GM12872 (cell line): Measurements from ENCODE around the gene CPXM2.

Experiments used
- TF ChIP-seq, protein P1 (sequence below): IDR thresholded peaks from 3 replicates; pipeline ENCODE4 v1.5.1; 2011; ENCODE audit warnings: low read depth, mild to moderate bottlenecking, low read length, moderate library complexity; ENCODE audit not compliant: insufficient read depth

Gene CPXM2

DNA sequence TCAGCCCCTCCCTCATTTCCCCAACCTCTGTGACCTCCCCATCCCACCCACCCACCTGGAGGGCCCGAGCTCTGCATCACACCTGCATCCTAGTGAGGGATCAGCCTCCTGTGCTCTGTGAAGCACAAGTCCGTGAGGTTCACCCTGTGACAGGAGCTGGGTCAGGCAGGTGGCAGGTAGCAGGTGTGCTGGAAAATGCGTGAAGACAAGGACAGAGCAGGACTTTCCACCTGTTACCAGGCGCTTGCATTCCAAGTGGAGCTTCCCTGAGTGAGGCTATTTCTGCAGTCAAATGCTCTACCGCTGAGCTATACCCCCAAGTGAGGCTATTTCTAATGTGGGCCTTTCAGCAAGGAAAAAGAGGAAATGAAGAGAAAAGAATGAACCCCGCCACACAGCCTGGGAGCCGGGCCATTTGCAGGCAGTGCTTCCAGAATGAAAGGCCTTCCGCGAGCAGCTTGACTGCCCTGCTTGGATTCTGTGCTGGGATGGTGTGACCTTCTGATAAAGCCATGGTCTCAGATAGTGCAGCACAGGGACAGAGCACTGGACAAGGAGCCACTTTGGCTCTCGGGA, 13.3 kb upstream of the CPXM2 start:
- TF ChIP-seq, protein P1, sequence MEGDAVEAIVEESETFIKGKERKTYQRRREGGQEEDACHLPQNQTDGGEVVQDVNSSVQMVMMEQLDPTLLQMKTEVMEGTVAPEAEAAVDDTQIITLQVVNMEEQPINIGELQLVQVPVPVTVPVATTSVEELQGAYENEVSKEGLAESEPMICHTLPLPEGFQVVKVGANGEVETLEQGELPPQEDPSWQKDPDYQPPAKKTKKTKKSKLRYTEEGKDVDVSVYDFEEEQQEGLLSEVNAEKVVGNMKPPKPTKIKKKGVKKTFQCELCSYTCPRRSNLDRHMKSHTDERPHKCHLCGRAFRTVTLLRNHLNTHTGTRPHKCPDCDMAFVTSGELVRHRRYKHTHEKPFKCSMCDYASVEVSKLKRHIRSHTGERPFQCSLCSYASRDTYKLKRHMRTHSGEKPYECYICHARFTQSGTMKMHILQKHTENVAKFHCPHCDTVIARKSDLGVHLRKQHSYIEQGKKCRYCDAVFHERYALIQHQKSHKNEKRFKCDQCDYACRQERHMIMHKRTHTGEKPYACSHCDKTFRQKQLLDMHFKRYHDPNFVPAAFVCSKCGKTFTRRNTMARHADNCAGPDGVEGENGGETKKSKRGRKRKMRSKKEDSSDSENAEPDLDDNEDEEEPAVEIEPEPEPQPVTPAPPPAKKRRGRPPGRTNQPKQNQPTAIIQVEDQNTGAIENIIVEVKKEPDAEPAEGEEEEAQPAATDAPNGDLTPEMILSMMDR, result no peak

DNA sequence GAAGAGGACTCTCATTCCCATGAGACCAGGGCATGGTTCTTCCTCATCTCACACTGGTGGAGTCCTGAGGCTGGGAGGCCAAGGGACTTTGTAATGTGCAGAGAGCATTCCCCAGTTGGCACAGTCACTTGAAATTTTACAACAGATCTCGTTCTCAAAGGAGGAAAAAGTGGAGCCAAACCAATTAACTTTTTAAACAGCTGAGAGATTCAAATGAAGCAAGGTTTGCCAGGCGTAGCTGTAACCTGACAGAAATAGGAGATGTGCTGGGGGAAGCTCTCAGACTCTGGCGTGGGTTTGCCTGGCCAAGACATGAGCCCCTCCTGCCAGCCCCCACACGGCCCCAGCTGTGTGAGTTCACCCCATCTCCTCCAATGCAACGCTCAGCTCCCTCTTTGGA, 12.0 kb upstream of the CPXM2 start:
- TF ChIP-seq, protein P1, result no peak

DNA sequence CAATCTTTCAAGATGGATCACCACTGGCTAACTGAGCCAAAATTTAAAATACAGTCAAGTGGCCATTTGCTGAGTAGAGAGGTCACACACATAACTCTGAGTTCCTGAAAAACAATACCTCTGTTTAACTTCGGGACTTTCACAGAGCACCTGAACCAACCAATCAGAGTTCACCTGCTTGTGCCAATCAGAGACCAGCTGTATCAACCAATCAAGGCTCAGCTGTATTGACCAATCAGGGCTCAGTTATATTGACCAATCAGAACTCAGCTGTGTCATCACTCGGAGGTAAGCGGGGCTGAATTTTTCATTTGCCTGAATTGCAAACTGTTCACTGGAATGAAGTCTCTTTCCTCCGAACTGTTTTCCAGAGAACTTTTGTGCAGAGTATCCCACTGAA, 10.0 kb upstream of the CPXM2 start:
- TF ChIP-seq, protein P1, result no peak

DNA sequence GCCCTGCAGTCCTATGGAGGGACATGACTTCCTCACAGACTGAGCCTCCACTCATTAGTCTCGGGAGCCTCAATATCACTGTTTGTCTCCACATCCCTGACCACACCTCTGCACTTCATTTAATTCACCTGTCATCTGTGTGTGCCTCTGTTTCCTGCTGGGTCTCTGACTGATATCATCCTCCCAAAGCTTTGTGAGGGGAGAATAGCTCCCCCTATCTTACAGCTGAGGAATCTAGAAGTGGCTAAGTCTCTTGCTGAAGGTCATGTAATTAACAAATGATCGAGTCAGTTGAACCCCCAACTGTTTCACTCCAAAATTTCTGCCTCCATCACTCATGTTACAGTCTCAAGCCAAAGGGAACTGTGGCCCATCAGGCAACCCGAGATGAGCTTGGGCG, 5.5 kb upstream of the CPXM2 start:
- TF ChIP-seq, protein P1, result peak; percentile 61

DNA sequence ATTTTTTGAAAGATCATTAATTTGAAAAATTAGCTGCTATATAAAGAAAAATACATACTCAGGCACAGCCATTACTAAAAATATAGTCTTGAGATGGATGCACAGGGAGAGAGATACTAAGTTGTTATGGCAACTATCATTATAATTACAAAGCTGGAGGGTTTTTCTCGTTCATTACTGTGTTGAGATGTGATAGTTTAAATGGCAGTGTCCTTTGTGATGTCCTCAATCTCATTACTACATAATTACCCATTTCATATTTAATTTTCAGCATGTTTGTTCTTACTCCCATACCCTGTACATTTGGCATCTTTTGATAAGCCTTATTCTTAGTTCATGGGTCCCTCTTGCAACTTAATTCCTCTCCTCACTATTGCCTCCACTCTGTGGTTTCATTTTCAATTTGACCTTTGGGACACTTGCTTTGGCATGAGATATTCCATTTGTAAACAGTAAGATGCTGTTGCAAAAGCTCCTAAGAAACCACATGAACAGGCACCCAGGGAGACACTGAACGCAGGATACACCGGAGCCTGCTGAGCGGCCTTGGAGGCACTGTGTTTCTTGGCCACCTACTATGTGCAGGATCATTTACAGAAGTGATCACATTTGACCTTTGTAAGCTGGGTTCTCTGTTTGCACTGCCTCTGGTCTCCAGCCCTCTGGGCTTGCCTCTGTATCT, 4.8 kb upstream of the CPXM2 start:
- TF ChIP-seq, protein P1, result no peak

DNA sequence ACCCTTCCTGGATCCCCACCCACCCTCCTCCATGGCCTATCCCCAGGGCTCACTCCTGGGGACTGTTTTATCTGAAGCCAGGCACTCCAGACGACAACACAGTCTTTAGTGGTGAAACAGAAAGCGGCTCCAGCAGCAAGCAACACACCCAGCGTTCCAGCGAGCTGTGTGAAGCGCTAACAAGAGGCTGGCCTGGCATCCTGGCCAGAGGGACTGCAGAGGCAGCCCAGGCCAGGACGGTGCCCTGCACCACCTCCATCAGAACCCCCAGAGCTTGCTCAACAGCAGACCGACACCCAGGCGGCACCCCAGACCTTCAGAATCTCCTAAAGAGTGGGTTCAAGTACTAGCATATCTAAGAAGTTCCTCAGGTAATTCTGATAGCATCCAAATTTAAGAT, 2.0 kb upstream of the CPXM2 start:
- TF ChIP-seq, protein P1, result no peak

DNA sequence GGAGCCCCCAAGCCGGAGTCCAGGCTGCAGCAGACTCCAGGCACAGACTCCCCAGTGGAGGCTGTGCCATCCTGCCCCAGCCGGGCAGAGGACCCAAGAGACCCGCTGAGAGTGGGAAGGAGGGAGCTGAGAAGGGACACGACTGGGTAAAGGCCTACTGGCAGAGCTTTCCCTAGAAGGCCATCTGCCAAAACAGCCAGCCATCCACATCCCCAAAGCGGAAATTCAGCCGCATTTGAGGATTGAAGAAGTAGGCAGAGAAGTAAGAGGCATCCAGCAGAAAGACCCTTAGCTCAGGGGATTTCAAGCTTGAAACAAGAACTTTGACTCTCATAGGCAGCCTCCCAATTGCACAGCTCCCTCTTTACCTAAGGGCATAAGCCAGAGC, 857 bp downstream of the CPXM2 start:
- TF ChIP-seq, protein P1, result no peak
